ENCODE results near the gene CACNA1C. TPM values are rescaled to one million over a fixed set of nuclear protein-coding genes. Genes with fewer than 3 reads are reported as not detected.

The CACNA1C gene
- total RNA-seq, 2 experiments from 2014 or later, result 0.69 to 1.4 TPM

- Histone ChIP-seq H3K36me3 (ENCODE audit: insufficient read depth, low read length) (no peaks in the 10 kb centered on the region), H3K4me2 (ENCODE audit: low read length) (no peak overlapping the region), H3K4me3 (ENCODE audit: low read depth, low read length, poor library complexity, severe bottlenecking) (no peak overlapping the region), H2AFZ (ENCODE audit: low read length) (no peak overlapping the region), H3K27ac (ENCODE audit: low read depth, low read length, poor library complexity, severe bottlenecking) (no peak overlapping the region), H3K9me2 (ENCODE audit: insufficient read depth, low read length) (no peaks in the 10 kb centered on the region), H4K20me1 (ENCODE audit: insufficient read depth, low read length) (no peaks in the 10 kb centered on the region), H3K4me1 (ENCODE audit: insufficient read depth, low read length, poor library complexity, severe bottlenecking) (no peaks in the 10 kb centered on the region), H3K9me3 (ENCODE audit: low read length) (peaks cover 12% of the 10 kb centered on the region), H3K79me2 (ENCODE audit: insufficient read depth, low read depth, low read length) (no peaks in the 10 kb centered on the region)
- intact Hi-C loops (cut with micrococcal nuclease; ENCODE audit: unreplicated experiment), result no loop called here
- ChIA-PET CTCF (ENCODE audit: unreplicated experiment) (no interaction called here), POLR2A (no interaction called here)
- BruUV-seq (replicated peaks), result no TSS peak
- TF ChIP-seq CTCF (conservative IDR thresholded peaks at IDR 0.05; ENCODE audit: low read length) (no peak), EZH2phosphoT487 (IDR thresholded peaks at IDR 0.05; ENCODE audit: borderline replicate concordance, low read depth, low read length) (no peak)
- DNase-seq (ENCODE audit: low spot score), result no peak
Observed at GRCh38 chr12:2165927-2166326, 113.1 kb downstream of the CACNA1C start.

- DNase-seq (ENCODE audit: low spot score), result no peak
- no peak overlapping the region for H3K4me3 ChIP-seq (ENCODE audit: low read depth, low read length, poor library complexity, severe bottlenecking)
- no peaks in the 10 kb centered on the region for H3K79me2 ChIP-seq (ENCODE audit: insufficient read depth, low read depth, low read length)
- no TSS peak for BruUV-seq (replicated peaks)
- H3K9me2 ChIP-seq (ENCODE audit: insufficient read depth, low read length), result no peaks in the 10 kb centered on the region
- no peak overlapping the region for H3K27ac ChIP-seq (ENCODE audit: low read depth, low read length, poor library complexity, severe bottlenecking)
- H3K36me3 ChIP-seq (ENCODE audit: insufficient read depth, low read length), result no peaks in the 10 kb centered on the region
- TF ChIP-seq CTCF (conservative IDR thresholded peaks at IDR 0.05; ENCODE audit: low read length) (no peak), EZH2phosphoT487 (IDR thresholded peaks at IDR 0.05; ENCODE audit: borderline replicate concordance, low read depth, low read length) (no peak)
- no peaks in the 10 kb centered on the region for H3K4me1 ChIP-seq (ENCODE audit: insufficient read depth, low read length, poor library complexity, severe bottlenecking)
- H4K20me1 ChIP-seq (ENCODE audit: insufficient read depth, low read length), result no peaks in the 10 kb centered on the region
- intact Hi-C loops (cut with micrococcal nuclease; ENCODE audit: unreplicated experiment), result no loop called here
- ChIA-PET CTCF (ENCODE audit: unreplicated experiment) (no interaction called here), POLR2A (no interaction called here)
- H3K9me3 ChIP-seq (ENCODE audit: low read length), result peaks cover 12% of the 10 kb centered on the region
- no peak overlapping the region for H2AFZ ChIP-seq (ENCODE audit: low read length)
- no peak overlapping the region for H3K4me2 ChIP-seq (ENCODE audit: low read length)
Observed at GRCh38 chr12:2166696-2167095, 113.9 kb downstream of the CACNA1C start.

GRCh38 chr12:2167231-2167630 lies 114.4 kb downstream of the CACNA1C start:
- TF ChIP-seq EZH2phosphoT487 (IDR thresholded peaks at IDR 0.05; ENCODE audit: borderline replicate concordance, low read depth, low read length) (no peak), CTCF (conservative IDR thresholded peaks at IDR 0.05; ENCODE audit: low read length) (no peak)

More at GRCh38 chr12:2167231-2167630, 114.4 kb downstream of the CACNA1C start:
- Histone ChIP-seq H3K27ac (ENCODE audit: low read depth, low read length, poor library complexity, severe bottlenecking) (no peak overlapping the region), H3K79me2 (ENCODE audit: insufficient read depth, low read depth, low read length) (no peaks in the 10 kb centered on the region), H3K9me3 (ENCODE audit: low read length) (peaks cover 12% of the 10 kb centered on the region), H2AFZ (ENCODE audit: low read length) (no peak overlapping the region), H3K36me3 (ENCODE audit: insufficient read depth, low read length) (no peaks in the 10 kb centered on the region), H3K4me2 (ENCODE audit: low read length) (no peak overlapping the region), H3K9me2 (ENCODE audit: insufficient read depth, low read length) (no peaks in the 10 kb centered on the region), H3K4me3 (ENCODE audit: low read depth, low read length, poor library complexity, severe bottlenecking) (no peak overlapping the region), H4K20me1 (ENCODE audit: insufficient read depth, low read length) (no peaks in the 10 kb centered on the region), H3K4me1 (ENCODE audit: insufficient read depth, low read length, poor library complexity, severe bottlenecking) (no peaks in the 10 kb centered on the region)
- BruUV-seq (replicated peaks), result no TSS peak
- CTCF ChIA-PET (ENCODE audit: unreplicated experiment), result no interaction called here
- POLR2A ChIA-PET, result no interaction called here
- intact Hi-C loops (cut with micrococcal nuclease; ENCODE audit: unreplicated experiment), result no loop called here
- DNase-seq (ENCODE audit: low spot score), result no peak
